ENCODE measurements around the gene MSANTD7. TPM values are rescaled to one million over a fixed set of nuclear protein-coding genes. Genes with fewer than 3 reads are reported as not detected.

Gene MSANTD7, protein sequence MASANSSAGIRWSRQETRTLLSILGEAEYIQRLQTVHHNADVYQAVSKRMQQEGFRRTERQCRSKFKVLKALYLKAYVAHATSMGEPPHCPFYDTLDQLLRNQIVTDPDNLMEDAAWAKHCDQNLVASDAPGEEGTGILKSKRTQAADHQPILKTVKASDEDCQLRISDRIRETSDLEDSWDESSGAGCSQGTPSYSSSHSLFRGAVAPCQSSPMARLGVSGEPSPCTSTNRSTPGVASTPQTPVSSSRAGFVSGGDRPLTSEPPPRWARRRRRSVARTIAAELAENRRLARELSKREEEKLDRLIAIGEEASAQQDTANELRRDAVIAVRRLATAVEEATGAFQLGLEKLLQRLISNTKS
- 10 to 100 TPM; 22.5 to 23.9 TPM for total RNA-seq

DNA sequence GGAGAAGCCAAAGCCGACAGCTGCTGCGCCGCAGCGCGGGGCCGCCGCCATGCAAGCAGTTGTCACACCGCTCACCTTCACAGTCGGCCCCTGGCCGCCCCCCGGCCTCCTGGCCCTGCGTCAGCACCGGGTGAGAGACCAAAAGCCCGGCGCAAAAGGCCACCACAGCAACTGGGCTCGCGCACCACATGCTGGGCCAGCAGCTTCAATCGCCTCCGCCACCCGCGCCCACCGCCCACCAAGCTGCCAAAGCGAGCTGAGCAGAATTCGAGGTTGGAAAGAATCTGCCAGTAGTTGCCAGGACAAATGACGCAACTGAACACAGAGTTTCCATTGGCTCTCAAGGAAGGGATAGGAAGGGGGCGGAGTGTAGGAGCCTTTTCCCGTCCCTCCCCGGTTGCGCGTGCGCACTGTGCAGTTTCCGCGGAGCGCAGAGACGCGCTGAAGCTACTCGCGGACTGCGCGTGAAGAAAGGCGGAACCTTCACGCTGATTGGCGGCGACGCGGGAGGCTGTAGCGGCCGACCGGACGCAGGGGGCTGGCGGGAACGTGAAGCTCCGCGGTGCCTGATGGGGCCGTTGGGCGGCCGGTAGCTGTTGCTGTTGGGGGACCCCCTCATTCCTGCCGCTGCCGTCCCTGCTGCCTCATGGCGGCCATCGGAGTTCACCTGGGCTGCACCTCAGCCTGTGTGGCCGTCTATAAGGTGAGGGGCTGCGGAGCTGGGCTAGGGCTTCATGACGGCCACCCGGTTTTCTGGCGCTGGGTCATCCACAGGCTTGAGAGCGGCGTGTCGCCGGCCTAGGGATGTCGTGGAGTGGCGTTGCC, at the start of gene MSANTD7, which contains the start of the genes CDNF and HSPA14:
Gene MSANTD7 (plus strand): TSS at position 550 of the 825 bp plus-strand sequence. CDS start 3,979 bp downstream, outside the sequence.
Gene CDNF (minus strand): TSS at position 281 of the 825 bp plus-strand sequence. CDS start 91 bp downstream, at position 190.
Gene HSPA14 (plus strand): TSS at position 550 of the 825 bp plus-strand sequence. CDS start 97 bp downstream, at position 647.
- peak; percentile 99 for DNase-seq
- peak; percentile 96 for ATAC-seq
- intact Hi-C loops (cut with micrococcal nuclease) = loop anchor here (10.0 kb wide), 1 partner anchor 117 kb away; the partner anchor contains the start of genes DCLRE1C and MEIG1
- ChIA-PET CTCF (interaction anchor here (0.7 to 4.9 kb wide), 14 partner anchors 15 to 653 kb away, joined by 3 to 35 read pairs (median 4); no protein-coding TSS in a partner anchor), POLR2A (interaction anchor here (0.6 to 2.4 kb wide), 30 partner anchors 10 to 653 kb away, joined by 3 to 19 read pairs (median 4); partner anchors contain the start of genes DCLRE1C, MEIG1 and SUV39H2)
- Mint-ChIP-seq H3K36me3 (ENCODE audit: low read depth) (peaks cover 30% of the 10 kb centered on the region), H3K9me3 (no peaks in the 10 kb centered on the region), H3K27me3 (no peaks in the 10 kb centered on the region), H3K4me3 (peak within 1 kb of the TSS; percentile 95), H3K27ac (peak within 1 kb of the TSS; percentile 98), H3K4me1 (ENCODE audit: low read depth) (peaks cover 24% of the 10 kb centered on the region)
- TF ChIP-seq, protein P1, sequence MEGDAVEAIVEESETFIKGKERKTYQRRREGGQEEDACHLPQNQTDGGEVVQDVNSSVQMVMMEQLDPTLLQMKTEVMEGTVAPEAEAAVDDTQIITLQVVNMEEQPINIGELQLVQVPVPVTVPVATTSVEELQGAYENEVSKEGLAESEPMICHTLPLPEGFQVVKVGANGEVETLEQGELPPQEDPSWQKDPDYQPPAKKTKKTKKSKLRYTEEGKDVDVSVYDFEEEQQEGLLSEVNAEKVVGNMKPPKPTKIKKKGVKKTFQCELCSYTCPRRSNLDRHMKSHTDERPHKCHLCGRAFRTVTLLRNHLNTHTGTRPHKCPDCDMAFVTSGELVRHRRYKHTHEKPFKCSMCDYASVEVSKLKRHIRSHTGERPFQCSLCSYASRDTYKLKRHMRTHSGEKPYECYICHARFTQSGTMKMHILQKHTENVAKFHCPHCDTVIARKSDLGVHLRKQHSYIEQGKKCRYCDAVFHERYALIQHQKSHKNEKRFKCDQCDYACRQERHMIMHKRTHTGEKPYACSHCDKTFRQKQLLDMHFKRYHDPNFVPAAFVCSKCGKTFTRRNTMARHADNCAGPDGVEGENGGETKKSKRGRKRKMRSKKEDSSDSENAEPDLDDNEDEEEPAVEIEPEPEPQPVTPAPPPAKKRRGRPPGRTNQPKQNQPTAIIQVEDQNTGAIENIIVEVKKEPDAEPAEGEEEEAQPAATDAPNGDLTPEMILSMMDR (IDR thresholded peaks at IDR 0.05) = no peak

DNA sequence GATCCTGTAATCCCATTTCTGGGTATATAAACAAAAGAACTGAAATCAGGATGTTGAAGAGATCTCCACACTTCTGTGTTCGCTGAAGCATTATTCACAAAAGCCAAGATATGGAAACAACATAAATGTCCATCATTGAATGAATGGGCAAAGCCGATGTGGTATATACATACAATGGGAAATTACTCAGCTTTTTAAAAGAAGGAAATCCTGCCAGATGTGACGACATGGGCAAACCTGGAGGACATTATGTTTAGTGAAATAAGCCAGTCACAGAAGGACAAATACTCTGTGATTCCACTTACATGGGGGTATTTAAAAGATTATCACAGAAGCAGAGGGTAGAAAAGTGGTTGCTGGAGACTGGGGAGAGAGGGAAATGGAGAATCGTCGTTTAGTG, 39.5 kb upstream of the MSANTD7 start:
- H3K4me1 Mint-ChIP-seq (ENCODE audit: low read depth) = no peaks in the 10 kb centered on the region
- intact Hi-C loops (cut with micrococcal nuclease) = no loop called here
- ATAC-seq (no peak), DNase-seq (no peak)
- no peak overlapping the region for H3K27ac Mint-ChIP-seq
- TF ChIP-seq, protein P1 (IDR thresholded peaks at IDR 0.05) = no peak
- no peaks in the 10 kb centered on the region for H3K27me3 Mint-ChIP-seq
- no peaks in the 10 kb centered on the region for H3K9me3 Mint-ChIP-seq
- ChIA-PET POLR2A (no interaction called here), CTCF (interaction anchor here (1.3 kb wide), 1 partner anchor 17 kb away, joined by 3 read pairs; no protein-coding TSS in a partner anchor)
- H3K4me3 Mint-ChIP-seq = no peak overlapping the region
- no peaks in the 10 kb centered on the region for H3K36me3 Mint-ChIP-seq (ENCODE audit: low read depth)

DNA sequence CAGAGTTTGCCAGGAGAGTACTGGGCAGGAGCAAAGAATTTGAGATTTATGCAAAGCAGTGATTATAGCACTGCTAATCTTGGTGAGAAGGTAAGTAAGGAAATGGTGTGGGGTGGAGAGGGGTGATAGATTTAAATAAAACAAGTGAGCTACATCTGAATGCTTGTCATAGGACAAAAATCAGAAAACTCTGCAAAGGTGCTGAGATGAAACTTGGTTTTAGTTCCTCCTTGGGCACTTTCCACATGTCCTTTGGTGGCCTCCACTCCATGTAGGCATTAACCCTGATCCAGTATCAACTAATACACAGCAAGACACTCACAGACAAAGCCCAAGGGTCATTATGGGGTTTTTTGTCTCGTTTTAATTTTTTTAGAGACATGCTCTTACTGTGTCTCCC, 37.7 kb upstream of the MSANTD7 start:
- ATAC-seq = no peak
- no peak overlapping the region for H3K4me3 Mint-ChIP-seq
- H3K27ac Mint-ChIP-seq = no peak overlapping the region
- H3K36me3 Mint-ChIP-seq (ENCODE audit: low read depth) = no peaks in the 10 kb centered on the region
- POLR2A ChIA-PET = interaction anchor here (0.6 to 1.1 kb wide), 3 partner anchors 48 to 142 kb away, joined by 3 read pairs; no protein-coding TSS in a partner anchor
- CTCF ChIA-PET = no interaction called here
- no peaks in the 10 kb centered on the region for H3K4me1 Mint-ChIP-seq (ENCODE audit: low read depth)
- no peaks in the 10 kb centered on the region for H3K9me3 Mint-ChIP-seq
- TF ChIP-seq, protein P1 (IDR thresholded peaks at IDR 0.05) = no peak
- intact Hi-C loops (cut with micrococcal nuclease) = no loop called here
- no peaks in the 10 kb centered on the region for H3K27me3 Mint-ChIP-seq
- DNase-seq = no peak

DNA sequence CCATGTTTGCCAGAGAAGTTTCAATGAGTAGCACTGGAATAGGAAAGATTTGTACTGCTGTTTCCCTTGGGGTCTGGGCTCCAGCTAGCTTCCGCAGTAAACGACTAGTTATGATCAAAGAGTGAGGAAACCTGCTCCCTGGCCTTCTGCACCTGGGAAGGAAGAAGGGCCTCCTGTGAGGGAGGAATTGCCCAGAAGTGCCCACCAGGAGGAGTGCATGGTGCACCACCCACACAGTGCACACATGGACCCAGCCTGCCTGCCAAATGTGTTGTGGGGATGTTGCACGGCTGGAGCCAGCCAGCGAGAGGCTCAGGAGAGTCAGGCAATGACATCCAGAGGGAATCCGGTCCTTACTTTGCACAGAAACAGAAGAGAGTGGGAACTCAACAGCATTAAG, 36.4 kb upstream of the MSANTD7 start:
- POLR2A ChIA-PET = no interaction called here
- no peaks in the 10 kb centered on the region for H3K36me3 Mint-ChIP-seq (ENCODE audit: low read depth)
- ATAC-seq = no peak

More for the DNA sequence above, 36.4 kb upstream of the MSANTD7 start:
- no peak overlapping the region for H3K4me3 Mint-ChIP-seq
- CTCF ChIA-PET = interaction anchor here (0.9 to 1.0 kb wide), 2 partner anchors 9 to 21 kb away, joined by 3 read pairs; no protein-coding TSS in a partner anchor
- no peaks in the 10 kb centered on the region for H3K27me3 Mint-ChIP-seq
- DNase-seq = no peak
- H3K9me3 Mint-ChIP-seq = no peaks in the 10 kb centered on the region
- no peak overlapping the region for H3K27ac Mint-ChIP-seq
- H3K4me1 Mint-ChIP-seq (ENCODE audit: low read depth) = no peaks in the 10 kb centered on the region
- intact Hi-C loops (cut with micrococcal nuclease) = no loop called here
- TF ChIP-seq, protein P1 (IDR thresholded peaks at IDR 0.05) = no peak

Data from activated CD8-positive, alpha-beta T cell treated with anti-CD3 and anti-CD28 coated beads for 36 hours (primary cell).